ENCODE data around the gene ACER2. TPM values are rescaled to one million over a fixed set of nuclear protein-coding genes. Genes with fewer than 3 reads are reported as not detected.

Gene ACER2
- total and polyA plus RNA-seq, 2 of the 8 experiments (the other 6 are each of a cell fraction or from before 2014, with no cell fraction given): 7.4 to 8.8 TPM

- Histone ChIP-seq H4K5ac (ENCODE audit: insufficient read length, low read depth, low read length) (no peak overlapping the region), H3K23me2 (ENCODE audit: low read depth, low read length) (peaks cover 9% of the 10 kb centered on the region), H2BK5ac (ENCODE audit: low read depth, low read length) (no peak overlapping the region), H2BK12ac (ENCODE audit: low read depth, low read length) (no peak overlapping the region), H2BK120ac (replicated peaks; ENCODE audit: low read depth, low read length) (no peak overlapping the region), H2BK15ac (ENCODE audit: low read length) (no peak overlapping the region), H3K27me3 (replicated peaks in 1 of 4; ENCODE audit: control insufficient read depth in 3 of 4, extremely low read depth in 1 of 4, insufficient read depth in 3 of 4, low read length in 3 of 4) (no peaks in the 10 kb centered on the region), H3K14ac (ENCODE audit: insufficient read length) (no peak overlapping the region), H3K36me3 (ENCODE audit: control insufficient read depth in 2 of 4, insufficient read depth in 4 of 4, low read length in 3 of 4) (peaks cover 22 to 78% (median 51%) of the 10 kb centered on the region in 4 experiments), H3K79me1 (ENCODE audit: low read depth, low read length) (no peaks in the 10 kb centered on the region), H4K20me1 (replicated peaks in 1 of 2; ENCODE audit: control insufficient read depth in 1 of 2, insufficient read depth in 2 of 2, low read length in 2 of 2) (peaks cover 5 to 14% of the 10 kb centered on the region in 2 experiments), H3K4me2 (ENCODE audit: insufficient read depth in 1 of 2, low read depth in 2 of 2, low read length in 2 of 2) (no peak overlapping the region), H3K27ac (ENCODE audit: low read depth, low read length) (no peak overlapping the region), H3K4me3 (ENCODE audit: extremely low read depth in 1 of 4, insufficient read depth in 2 of 4, low read depth in 3 of 4, low read length in 4 of 4) (no peak overlapping the region), H3K56ac (replicated peaks; ENCODE audit: insufficient read length, low read depth, low read length) (no peak overlapping the region), H4K91ac (replicated peaks; ENCODE audit: insufficient read length, low read length) (no peak overlapping the region), H3K9me3 (ENCODE audit: insufficient read depth in 2 of 2, low read depth in 1 of 2, low read length in 1 of 2) (no peaks in the 10 kb centered on the region), H3K4me1 (replicated peaks in 1 of 4; ENCODE audit: control insufficient read depth in 3 of 4, insufficient read depth in 4 of 4, low read length in 3 of 4) (peaks cover 0 to 7% (median 0%) of the 10 kb centered on the region in 4 experiments; a peak in 2 of 7 replicates), H3K23ac (ENCODE audit: insufficient read length) (no peak overlapping the region), H3K79me2 (ENCODE audit: control insufficient read depth in 1 of 2, insufficient read depth in 2 of 2, low read length in 2 of 2) (peaks cover 7 to 32% of the 10 kb centered on the region in 2 experiments; a peak in 3 of 4 replicates), H3K18ac (ENCODE audit: extremely low read depth, low read length) (no peak overlapping the region), H2AK5ac (ENCODE audit: low read depth, low read length) (no peak overlapping the region), H2AFZ (ENCODE audit: low read length) (no peak overlapping the region), H2BK20ac (ENCODE audit: low read length) (no peak overlapping the region), H3K9ac (replicated peaks in 1 of 4; ENCODE audit: extremely low read depth in 1 of 4, low read depth in 3 of 4, low read length in 3 of 4) (no peak overlapping the region), H4K8ac (ENCODE audit: extremely low read depth, insufficient read depth, low read length) (no peak overlapping the region), H3K4ac (replicated peaks; ENCODE audit: insufficient read length, low read depth, low read length) (no peak overlapping the region)
- FAIRE-seq (no peak), DNase-seq (ENCODE audit: low read depth in 1 of 2, low spot score in 2 of 2) (no peak)
- POLR2A ChIA-PET (ENCODE audit: partially characterized antibody): interaction anchor here (0.6 to 6.5 kb wide), 29 partner anchors 9 to 508 kb away, joined by 3 to 113 read pairs (median 4); partner anchors contain the start of gene ACER2
- CTCF ChIA-PET (ENCODE audit: partially characterized antibody): interaction anchor here (0.9 to 2.3 kb wide), 5 partner anchors 9 to 89 kb away, joined by 3 to 7 read pairs (median 5); no protein-coding TSS in a partner anchor
- TF ChIP-seq JUN (IDR thresholded peaks at IDR 0.05; ENCODE audit: low read depth, low read length) (no peak), SUZ12 (IDR thresholded peaks at IDR 0.05; ENCODE audit: low read length) (no peak), TAF7 (optimal IDR thresholded peaks at IDR 0.05; ENCODE audit: borderline replicate concordance, low read depth, low read length) (no peak), RAD21 (IDR thresholded peaks at IDR 0.05 in 1 of 2, conservative IDR thresholded peaks at IDR 0.05 in 1 of 2; ENCODE audit: low read depth in 2 of 2, low read length in 2 of 2) (no peak), ZNF274 (IDR thresholded peaks at IDR 0.05; ENCODE audit: borderline replicate concordance, extremely low read depth, low read length) (no peak)
- TF ChIP-seq, protein P1, sequence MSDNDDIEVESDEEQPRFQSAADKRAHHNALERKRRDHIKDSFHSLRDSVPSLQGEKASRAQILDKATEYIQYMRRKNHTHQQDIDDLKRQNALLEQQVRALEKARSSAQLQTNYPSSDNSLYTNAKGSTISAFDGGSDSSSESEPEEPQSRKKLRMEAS (IDR thresholded peaks at IDR 0.05): no peak
- TF ChIP-seq, protein P2, sequence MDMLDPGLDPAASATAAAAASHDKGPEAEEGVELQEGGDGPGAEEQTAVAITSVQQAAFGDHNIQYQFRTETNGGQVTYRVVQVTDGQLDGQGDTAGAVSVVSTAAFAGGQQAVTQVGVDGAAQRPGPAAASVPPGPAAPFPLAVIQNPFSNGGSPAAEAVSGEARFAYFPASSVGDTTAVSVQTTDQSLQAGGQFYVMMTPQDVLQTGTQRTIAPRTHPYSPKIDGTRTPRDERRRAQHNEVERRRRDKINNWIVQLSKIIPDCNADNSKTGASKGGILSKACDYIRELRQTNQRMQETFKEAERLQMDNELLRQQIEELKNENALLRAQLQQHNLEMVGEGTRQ (IDR thresholded peaks at IDR 0.05; ENCODE audit: low read length): no peak
These were observed 33.3 kb upstream of the ACER2 start for GRCh38 chr9:19375538-19375937.

All from H1 (cell line).